ENCODE results near the gene ARL5C.

DNA sequence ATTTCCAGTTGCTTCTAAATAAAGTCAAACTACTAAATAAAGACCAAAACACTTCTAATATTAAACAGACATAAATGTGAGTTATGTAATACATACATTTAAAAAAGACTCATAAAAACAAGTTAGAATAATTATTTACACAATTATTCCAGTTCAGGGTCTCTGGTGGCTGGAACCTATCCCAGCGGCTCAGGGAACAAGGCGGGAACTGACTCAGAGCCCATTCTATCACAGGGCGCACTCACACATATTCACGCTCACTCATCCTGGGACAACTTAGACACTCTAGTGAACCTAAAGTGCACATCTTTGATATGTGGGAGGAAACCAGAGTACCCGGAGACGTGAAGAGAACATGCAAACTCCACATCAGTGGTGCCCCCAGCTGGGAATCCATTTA is 39.5 kb downstream of the ARL5C start:
- TF ChIP-seq, protein P1, sequence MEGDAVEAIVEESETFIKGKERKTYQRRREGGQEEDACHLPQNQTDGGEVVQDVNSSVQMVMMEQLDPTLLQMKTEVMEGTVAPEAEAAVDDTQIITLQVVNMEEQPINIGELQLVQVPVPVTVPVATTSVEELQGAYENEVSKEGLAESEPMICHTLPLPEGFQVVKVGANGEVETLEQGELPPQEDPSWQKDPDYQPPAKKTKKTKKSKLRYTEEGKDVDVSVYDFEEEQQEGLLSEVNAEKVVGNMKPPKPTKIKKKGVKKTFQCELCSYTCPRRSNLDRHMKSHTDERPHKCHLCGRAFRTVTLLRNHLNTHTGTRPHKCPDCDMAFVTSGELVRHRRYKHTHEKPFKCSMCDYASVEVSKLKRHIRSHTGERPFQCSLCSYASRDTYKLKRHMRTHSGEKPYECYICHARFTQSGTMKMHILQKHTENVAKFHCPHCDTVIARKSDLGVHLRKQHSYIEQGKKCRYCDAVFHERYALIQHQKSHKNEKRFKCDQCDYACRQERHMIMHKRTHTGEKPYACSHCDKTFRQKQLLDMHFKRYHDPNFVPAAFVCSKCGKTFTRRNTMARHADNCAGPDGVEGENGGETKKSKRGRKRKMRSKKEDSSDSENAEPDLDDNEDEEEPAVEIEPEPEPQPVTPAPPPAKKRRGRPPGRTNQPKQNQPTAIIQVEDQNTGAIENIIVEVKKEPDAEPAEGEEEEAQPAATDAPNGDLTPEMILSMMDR (IDR thresholded peaks at IDR 0.05; ENCODE audit: low read depth, low read length, poor library complexity, severe bottlenecking) = no peak
- TF ChIP-seq EZH2phosphoT487 (IDR thresholded peaks at IDR 0.05; ENCODE audit: borderline replicate concordance, low read length) = no peak

All from DOHH2 (cell line).